ENCODE data around the gene FGF22. TPM values are rescaled to one million over a fixed set of nuclear protein-coding genes. Genes with fewer than 3 reads are reported as not detected.
A peak's percentile ranks its signal among the peaks of the same experiment; 100 is the strongest.

Gene FGF22
- total and polyA plus RNA-seq, 2 of the 13 experiments (the other 11 are each of a cell fraction or from before 2014, with no cell fraction given) = 0.24 TPM; not detected in 1

DNA sequence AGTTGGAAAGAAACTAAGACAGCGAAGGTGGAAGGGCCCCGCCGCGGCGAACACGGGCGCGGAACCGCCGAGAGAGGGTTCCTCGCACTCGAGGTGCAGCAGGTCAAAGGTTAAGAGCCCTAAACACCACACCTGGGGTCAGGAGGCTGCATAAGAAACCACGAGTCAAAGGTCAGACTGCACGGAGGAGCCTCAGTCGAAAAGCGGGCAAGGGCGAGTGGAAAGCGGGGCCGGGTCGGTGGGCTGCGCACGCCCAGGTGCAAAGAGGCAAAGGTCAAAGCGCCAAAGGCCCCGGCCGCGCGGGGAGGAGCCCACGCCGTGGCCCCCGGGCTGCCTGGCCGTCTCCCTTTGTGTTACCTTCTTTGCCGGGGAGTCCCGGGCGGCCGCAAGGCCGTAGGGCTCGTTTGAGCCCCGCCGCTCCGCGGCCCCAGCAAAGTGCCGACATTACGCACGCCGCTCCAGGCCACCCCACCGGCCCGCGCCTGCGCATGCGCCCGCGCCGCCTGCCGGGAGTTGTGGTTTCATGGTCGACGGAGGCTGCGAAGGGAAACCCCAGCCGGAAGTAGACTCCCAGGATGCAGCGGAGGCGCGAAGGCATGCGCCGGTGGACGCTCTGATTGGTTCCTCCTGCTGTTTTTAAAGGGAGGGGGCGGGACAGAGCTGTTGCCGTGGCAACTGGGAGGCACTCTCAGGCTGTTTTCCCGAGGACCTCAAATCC is 6.5 kb upstream of the FGF22 start, which contains the start of gene POLRMT (continued):
- TF ChIP-seq, protein P1, sequence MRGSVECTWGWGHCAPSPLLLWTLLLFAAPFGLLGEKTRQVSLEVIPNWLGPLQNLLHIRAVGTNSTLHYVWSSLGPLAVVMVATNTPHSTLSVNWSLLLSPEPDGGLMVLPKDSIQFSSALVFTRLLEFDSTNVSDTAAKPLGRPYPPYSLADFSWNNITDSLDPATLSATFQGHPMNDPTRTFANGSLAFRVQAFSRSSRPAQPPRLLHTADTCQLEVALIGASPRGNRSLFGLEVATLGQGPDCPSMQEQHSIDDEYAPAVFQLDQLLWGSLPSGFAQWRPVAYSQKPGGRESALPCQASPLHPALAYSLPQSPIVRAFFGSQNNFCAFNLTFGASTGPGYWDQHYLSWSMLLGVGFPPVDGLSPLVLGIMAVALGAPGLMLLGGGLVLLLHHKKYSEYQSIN (CRISPR knock-in tag; IDR thresholded peaks at IDR 0.05; ENCODE audit: borderline replicate concordance) = no peak
- TF ChIP-seq IRX3 (CRISPR knock-in tag; IDR thresholded peaks at IDR 0.05; ENCODE audit: borderline replicate concordance, low read depth) (no peak), NFYC (CRISPR knock-in tag; IDR thresholded peaks at IDR 0.05) (peak; percentile 93), BHLHE40 (IDR thresholded peaks at IDR 0.05; ENCODE audit: low read length) (peak; percentile 31; the same call in 1 of the 2 replicates), ZNF292 (CRISPR knock-in tag; IDR thresholded peaks at IDR 0.05; ENCODE audit: borderline replicate concordance, low read depth) (no peak), SAP130 (CRISPR knock-in tag; IDR thresholded peaks at IDR 0.05; ENCODE audit: low read depth) (peak; percentile 90), ZNF501 (CRISPR knock-in tag; IDR thresholded peaks at IDR 0.05) (no peak), SMAD9 (CRISPR knock-in tag; IDR thresholded peaks at IDR 0.05) (no peak), ZC3H13 (CRISPR knock-in tag; IDR thresholded peaks at IDR 0.05) (no peak), ZNF780A (CRISPR knock-in tag; IDR thresholded peaks at IDR 0.05) (no peak), GTF3A (CRISPR knock-in tag; conservative IDR thresholded peaks at IDR 0.05) (no peak), ZNF773 (CRISPR knock-in tag; IDR thresholded peaks at IDR 0.05; ENCODE audit: borderline replicate concordance) (no peak), ZBTB8A (CRISPR knock-in tag; IDR thresholded peaks at IDR 0.05; ENCODE audit: borderline replicate concordance, low read depth) (no peak), MXI1 (IDR thresholded peaks at IDR 0.05; ENCODE audit: borderline replicate concordance, low read depth, low read length) (peak; percentile 92), NCOA2 (CRISPR knock-in tag; IDR thresholded peaks at IDR 0.05) (no peak), XRCC5 (optimal IDR thresholded peaks at IDR 0.05; ENCODE audit: low read length) (peak; percentile 10), ESRRA (CRISPR knock-in tag; IDR thresholded peaks at IDR 0.05; ENCODE audit: low read depth) (0 out of 2 replicates have a peak, but pooled peaks have one; percentile 21), POLR2A (IDR thresholded peaks at IDR 0.05; ENCODE audit: insufficient read depth in 1 of 2, low read depth in 2 of 2, low read length in 2 of 2) (peak; percentile 59 to 67; a peak in 3 of 4 replicates), TGIF2 (CRISPR knock-in tag; IDR thresholded peaks at IDR 0.05) (no peak)
- TF ChIP-seq, protein P2, sequence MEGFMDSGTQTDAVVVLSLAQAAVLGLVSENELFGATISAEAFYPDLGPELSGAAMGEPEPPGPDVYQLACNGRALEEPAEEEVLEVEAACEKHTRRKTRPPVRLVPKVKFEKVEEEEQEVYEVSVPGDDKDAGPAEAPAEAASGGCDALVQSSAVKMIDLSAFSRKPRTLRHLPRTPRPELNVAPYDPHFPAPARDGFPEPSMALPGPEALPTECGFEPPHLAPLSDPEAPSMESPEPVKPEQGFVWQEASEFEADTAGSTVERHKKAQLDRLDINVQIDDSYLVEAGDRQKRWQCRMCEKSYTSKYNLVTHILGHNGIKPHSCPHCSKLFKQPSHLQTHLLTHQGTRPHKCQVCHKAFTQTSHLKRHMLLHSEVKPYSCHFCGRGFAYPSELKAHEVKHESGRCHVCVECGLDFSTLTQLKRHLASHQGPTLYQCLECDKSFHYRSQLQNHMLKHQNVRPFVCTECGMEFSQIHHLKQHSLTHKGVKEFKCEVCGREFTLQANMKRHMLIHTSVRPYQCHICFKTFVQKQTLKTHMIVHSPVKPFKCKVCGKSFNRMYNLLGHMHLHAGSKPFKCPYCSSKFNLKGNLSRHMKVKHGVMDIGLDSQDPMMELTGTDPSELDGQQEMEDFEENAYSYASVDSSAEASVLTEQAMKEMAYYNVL (CRISPR knock-in tag; IDR thresholded peaks at IDR 0.05; ENCODE audit: borderline replicate concordance) = peak; percentile 48; the same call in 1 of the 2 replicates
- TF ChIP-seq, protein P3, sequence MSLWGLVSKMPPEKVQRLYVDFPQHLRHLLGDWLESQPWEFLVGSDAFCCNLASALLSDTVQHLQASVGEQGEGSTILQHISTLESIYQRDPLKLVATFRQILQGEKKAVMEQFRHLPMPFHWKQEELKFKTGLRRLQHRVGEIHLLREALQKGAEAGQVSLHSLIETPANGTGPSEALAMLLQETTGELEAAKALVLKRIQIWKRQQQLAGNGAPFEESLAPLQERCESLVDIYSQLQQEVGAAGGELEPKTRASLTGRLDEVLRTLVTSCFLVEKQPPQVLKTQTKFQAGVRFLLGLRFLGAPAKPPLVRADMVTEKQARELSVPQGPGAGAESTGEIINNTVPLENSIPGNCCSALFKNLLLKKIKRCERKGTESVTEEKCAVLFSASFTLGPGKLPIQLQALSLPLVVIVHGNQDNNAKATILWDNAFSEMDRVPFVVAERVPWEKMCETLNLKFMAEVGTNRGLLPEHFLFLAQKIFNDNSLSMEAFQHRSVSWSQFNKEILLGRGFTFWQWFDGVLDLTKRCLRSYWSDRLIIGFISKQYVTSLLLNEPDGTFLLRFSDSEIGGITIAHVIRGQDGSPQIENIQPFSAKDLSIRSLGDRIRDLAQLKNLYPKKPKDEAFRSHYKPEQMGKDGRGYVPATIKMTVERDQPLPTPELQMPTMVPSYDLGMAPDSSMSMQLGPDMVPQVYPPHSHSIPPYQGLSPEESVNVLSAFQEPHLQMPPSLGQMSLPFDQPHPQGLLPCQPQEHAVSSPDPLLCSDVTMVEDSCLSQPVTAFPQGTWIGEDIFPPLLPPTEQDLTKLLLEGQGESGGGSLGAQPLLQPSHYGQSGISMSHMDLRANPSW (CRISPR knock-in tag; IDR thresholded peaks at IDR 0.05; ENCODE audit: borderline replicate concordance) = 0 out of 2 replicates have a peak, but pooled peaks have one; percentile 35
- TF ChIP-seq, protein P4, sequence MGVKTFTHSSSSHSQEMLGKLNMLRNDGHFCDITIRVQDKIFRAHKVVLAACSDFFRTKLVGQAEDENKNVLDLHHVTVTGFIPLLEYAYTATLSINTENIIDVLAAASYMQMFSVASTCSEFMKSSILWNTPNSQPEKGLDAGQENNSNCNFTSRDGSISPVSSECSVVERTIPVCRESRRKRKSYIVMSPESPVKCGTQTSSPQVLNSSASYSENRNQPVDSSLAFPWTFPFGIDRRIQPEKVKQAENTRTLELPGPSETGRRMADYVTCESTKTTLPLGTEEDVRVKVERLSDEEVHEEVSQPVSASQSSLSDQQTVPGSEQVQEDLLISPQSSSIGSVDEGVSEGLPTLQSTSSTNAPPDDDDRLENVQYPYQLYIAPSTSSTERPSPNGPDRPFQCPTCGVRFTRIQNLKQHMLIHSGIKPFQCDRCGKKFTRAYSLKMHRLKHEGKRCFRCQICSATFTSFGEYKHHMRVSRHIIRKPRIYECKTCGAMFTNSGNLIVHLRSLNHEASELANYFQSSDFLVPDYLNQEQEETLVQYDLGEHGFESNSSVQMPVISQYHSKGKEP (CRISPR knock-in tag; IDR thresholded peaks at IDR 0.05) = no peak
